Spleen (tissue), 11 donors: ENCODE measurements around the gene AKR1D1. TPM values are rescaled to one million over a fixed set of nuclear protein-coding genes. Genes with fewer than 3 reads are reported as not detected.

Experiments
- DNase-seq: peaks from one replicate; pipeline ENCODE4 v3.0.0-alpha.2; 2020
- H3K27ac ChIP-seq, 8 donors: fragments of 200-600 bp; sonication (generic) in 7 of 8; 1 replicate in 4 of 8; 2 replicates in 4 of 8; pipeline versions ENCODE4 v1.5.0 to v1.8.0; 2016 to 2021; ENCODE audit warnings: inconsistent platforms in 4 of 8, mild to moderate bottlenecking in 4 of 8, moderate library complexity in 1 of 8
- H3K27me3 ChIP-seq, 7 donors: fragments of 200-600 bp; sonication (generic) in 6 of 7; replicated peaks in 1 of 7; 1 replicate in 4 of 7; 2 replicates in 3 of 7; pipeline versions ENCODE4 v1.5.0 to v1.8.0; 2016 to 2021; ENCODE audit warnings: inconsistent platforms in 3 of 7, mild to moderate bottlenecking in 1 of 7
- H3K36me3 ChIP-seq, 6 donors: fragments of 200-600 bp; sonication (generic) in 5 of 6; 1 replicate in 4 of 6; 2 replicates in 2 of 6; pipeline versions ENCODE4 v1.5.0 to v1.8.0; 2016 to 2021; ENCODE audit warnings: inconsistent platforms in 2 of 6
- H3K4me1 ChIP-seq, 6 donors: fragments of 200-600 bp; sonication (generic) in 5 of 6; 1 replicate in 3 of 6; 2 replicates in 3 of 6; pipeline versions ENCODE4 v1.5.0 to v1.8.0; 2016 to 2021; ENCODE audit warnings: inconsistent platforms in 3 of 6
- H3K4me3 ChIP-seq, 8 donors: fragments of 200-600 bp; sonication (generic) in 7 of 8; 1 replicate in 4 of 8; 2 replicates in 4 of 8; pipeline versions ENCODE4 v1.5.0 to v1.8.0; 2016 to 2021; ENCODE audit warnings: inconsistent platforms in 4 of 8, mild to moderate bottlenecking in 4 of 8, moderate library complexity in 2 of 8
- H3K9me3 ChIP-seq, 8 donors: fragments of 200-600 bp; sonication (generic) in 7 of 8; 1 replicate in 4 of 8; 2 replicates in 4 of 8; pipeline versions ENCODE4 v1.5.0 to v1.8.0; 2016 to 2021; ENCODE audit warnings: inconsistent platforms in 4 of 8
- CTCF ChIP-seq, 11 experiments: fragments of 200-600 bp in 7 of 11; fragments of 450-650 bp in 4 of 11; sonication (generic) in 4 of 11; IDR thresholded peaks in 8 of 11; conservative IDR thresholded peaks in 3 of 11; 1 replicate in 7 of 11; 2 replicates in 4 of 11; pipeline versions ENCODE4 v1.4.0 to v1.8.0; 2016 to 2021; ENCODE audit warnings: antibody characterized with exemption in 11 of 11, inconsistent platforms in 4 of 11, mild to moderate bottlenecking in 1 of 11
- POLR2A ChIP-seq, 3 donors: fragments of 450-650 bp; IDR thresholded peaks; one replicate each; pipeline ENCODE4 v1.5.1; 2017; ENCODE audit warnings: antibody characterized with exemption in 3 of 3, mild to moderate bottlenecking in 1 of 3
- POLR2AphosphoS5 ChIP-seq, 3 donors: sonication (generic); formaldehyde crosslinking; IDR thresholded peaks; one replicate each; pipeline ENCODE4 v1.5.1; 2017; ENCODE audit warnings: antibody characterized with exemption in 3 of 3
- WGBS, 5 donors: extraction: QIAGEN DNeasy Blood & Tissue Kit in 3 of 5; methylation state at CpG; one replicate each; pipeline versions ENCODE4 v1.1.5 to v1.1.7; 2013 to 2018; 5-methylcytosine and 5-hydroxymethylcytosine counted together
- intact Hi-C: fragments of 100-400 bp; cut with DNase I; formaldehyde crosslinking; loops from one replicate; pipeline ENCODE4 v1.15.0; 2023; ENCODE audit warnings: low total_unique reads
- polyA plus RNA-seq, 3 donors: library from polyadenylated mRNA; stranded (reverse); fragments of 200-250 nt; gene quantifications; one replicate each; pipeline ENCODE4 v1.2.1, GENCODE V29; 2013
- total RNA-seq, 7 donors: library from RNA; depleted of rRNA in 3 of 7; stranded (reverse); fragments of >200 nt in 3 of 7; fragmentation: NEBNext Ultra II Directional in 4 of 7; extraction: Animal tissue kit (Norgen Biotek cat#: 25700) in 4 of 7; gene quantifications; one replicate each; pipeline versions ENCODE4 v1.1.0 to v1.2.1, GENCODE V29; 2016 to 2021
- donor health status: healthy with polysubstance abuse.
- donor health status: DM: no; HTN: no; CAD: no; lungs with moderate emphysema.
- donor health status: DM: no; HTN: no; CAD: no.
- donor health status: Bipolar disorder and iron deficiency.
- donor health status: healthy.
- donor health status: DM: no; HTN: no; CAD: no.
- donor health status: DM: yes; HTN: yes; CAD: no.

AKR1D1 gene
- total and polyA plus RNA-seq, 10 donors, result 0.39 TPM; not detected in 9

- no peaks in the 10 kb centered on the region for H3K9me3 ChIP-seq
- no peak for TF ChIP-seq POLR2AphosphoS5 (IDR thresholded peaks at IDR 0.05)
- TF ChIP-seq POLR2A (IDR thresholded peaks at IDR 0.05), result no peak
- TF ChIP-seq CTCF (IDR thresholded peaks at IDR 0.05 in 8 of 11, conservative IDR thresholded peaks at IDR 0.05 in 3 of 11), result no peak
- DNase-seq, result no peak
- intact Hi-C loops, result no loop called here
- no peaks in the 10 kb centered on the region for H3K4me1 ChIP-seq
- H3K36me3 ChIP-seq, result no peaks in the 10 kb centered on the region
- no peak overlapping the region for H3K4me3 ChIP-seq
- no peak overlapping the region for H3K27ac ChIP-seq
- no peaks in the 10 kb centered on the region for H3K27me3 ChIP-seq
- WGBS, 5 donors, result 72 to 82% (median 77%) methylated on average over 5 of the region's 5 CpGs
These were observed 11.4 kb upstream of the AKR1D1 start for GRCh38 chr7:138064856-138065357.

- intact Hi-C loops, result no loop called here
- no peak for TF ChIP-seq CTCF (IDR thresholded peaks at IDR 0.05 in 8 of 11, conservative IDR thresholded peaks at IDR 0.05 in 3 of 11)
- TF ChIP-seq POLR2AphosphoS5 (IDR thresholded peaks at IDR 0.05), result no peak
- Histone ChIP-seq H3K36me3 (no peaks in the 10 kb centered on the region), H3K4me3 (no peak overlapping the region), H3K27ac (no peak overlapping the region), H3K27me3 (no peaks in the 10 kb centered on the region), H3K9me3 (no peaks in the 10 kb centered on the region), H3K4me1 (no peaks in the 10 kb centered on the region)
- WGBS, 5 donors, result 37 to 81% (median 65%) methylated on average over 1 of the region's 1 CpG
- DNase-seq, result no peak
These were observed 10.4 kb upstream of the AKR1D1 start for GRCh38 chr7:138065827-138066226.

- intact Hi-C loops, result no loop called here
- Histone ChIP-seq H3K9me3 (no peaks in the 10 kb centered on the region), H3K4me1 (no peaks in the 10 kb centered on the region), H3K27ac (no peak overlapping the region), H3K4me3 (no peak overlapping the region), H3K27me3 (no peaks in the 10 kb centered on the region), H3K36me3 (no peaks in the 10 kb centered on the region)
- 85 to 97% (median 88%) methylated on average over 1 of the region's 1 CpG for WGBS, 5 donors
- DNase-seq, result no peak
- TF ChIP-seq POLR2AphosphoS5 (IDR thresholded peaks at IDR 0.05) (no peak), CTCF (IDR thresholded peaks at IDR 0.05 in 8 of 11, conservative IDR thresholded peaks at IDR 0.05 in 3 of 11) (no peak), POLR2A (IDR thresholded peaks at IDR 0.05) (no peak)
These were observed 9.3 kb upstream of the AKR1D1 start for GRCh38 chr7:138066954-138067394.

GRCh38 chr7:138067774-138068173 lies 8.5 kb upstream of the AKR1D1 start:
- Histone ChIP-seq H3K36me3 (no peaks in the 10 kb centered on the region), H3K9me3 (no peaks in the 10 kb centered on the region), H3K4me3 (no peak overlapping the region), H3K4me1 (no peaks in the 10 kb centered on the region), H3K27me3 (no peaks in the 10 kb centered on the region), H3K27ac (no peak overlapping the region)
- 91 to 98% (median 92%) methylated on average over 3 of the region's 3 CpGs for WGBS, 5 donors
- intact Hi-C loops, result no loop called here
- DNase-seq, result no peak
- TF ChIP-seq POLR2A (IDR thresholded peaks at IDR 0.05), result no peak
- no peak for TF ChIP-seq CTCF (IDR thresholded peaks at IDR 0.05 in 8 of 11, conservative IDR thresholded peaks at IDR 0.05 in 3 of 11)
- TF ChIP-seq POLR2AphosphoS5 (IDR thresholded peaks at IDR 0.05), result no peak
